Measurements from ENCODE around the gene FBRSL1.
A peak's percentile ranks its signal among the peaks of the same experiment; 100 is the strongest.

FBRSL1 gene

GRCh38 chr12:132513458-132514135 lies 23.6 kb downstream of the FBRSL1 start:
- DNase-seq, result no peak

- DNase-seq, result no peak
These were observed 24.4 kb downstream of the FBRSL1 start for GRCh38 chr12:132514216-132514820.

GRCh38 chr12:132514838-132515237 lies 24.9 kb downstream of the FBRSL1 start:
- DNase-seq, result no peak

- DNase-seq, result no peak
These were observed 26.4 kb downstream of the FBRSL1 start for GRCh38 chr12:132516095-132517012.

- no peak for DNase-seq
These were observed 27.2 kb downstream of the FBRSL1 start for GRCh38 chr12:132517013-132517739.

- no peak for DNase-seq
These were observed 27.8 kb downstream of the FBRSL1 start for GRCh38 chr12:132517740-132518100.

- DNase-seq, result no peak
These were observed 28.5 kb downstream of the FBRSL1 start for GRCh38 chr12:132518354-132518992.

GRCh38 chr12:132520421-132521199 lies 30.7 kb downstream of the FBRSL1 start:
- no peak for DNase-seq

- no peak for DNase-seq
These were observed 31.2 kb downstream of the FBRSL1 start for GRCh38 chr12:132521200-132521580.

- DNase-seq, result no peak
These were observed 31.9 kb downstream of the FBRSL1 start for GRCh38 chr12:132521712-132522292.

- DNase-seq, result no peak
These were observed 32.8 kb downstream of the FBRSL1 start for GRCh38 chr12:132522592-132523380.

- DNase-seq, result peak; percentile 77
These were observed 33.8 kb downstream of the FBRSL1 start for GRCh38 chr12:132523576-132524331.

GRCh38 chr12:132524405-132524804 lies 34.5 kb downstream of the FBRSL1 start:
- no peak for DNase-seq

- no peak for DNase-seq
These were observed 35.3 kb downstream of the FBRSL1 start for GRCh38 chr12:132525011-132525832.

- DNase-seq, result no peak
These were observed 36.0 kb downstream of the FBRSL1 start for GRCh38 chr12:132525833-132526455.

- DNase-seq, result no peak
These were observed 37.4 kb downstream of the FBRSL1 start for GRCh38 chr12:132527186-132527882.

- no peak for DNase-seq
These were observed 37.9 kb downstream of the FBRSL1 start for GRCh38 chr12:132527883-132528264.

Data from suppressor macrophage treated with lipopolysaccharide for 4 hours (primary cell).